Prostate gland (tissue), 2 donors: ENCODE results near the gene ECHDC1.

Experiments
- POLR2A ChIP-seq: fragments of 450-650 bp; IDR thresholded peaks from one replicate; pipeline ENCODE4 v1.6.1; 2016; ENCODE audit warnings: antibody characterized with exemption, mild to moderate bottlenecking
- POLR2AphosphoS5 ChIP-seq: sonication (generic); formaldehyde crosslinking; IDR thresholded peaks from one replicate; pipeline ENCODE4 v1.6.1; 2017; ENCODE audit warnings: antibody characterized with exemption
- TF ChIP-seq, protein P1 (sequence below), 4 experiments: fragments of 200-600 bp in 2 of 4; fragments of 450-650 bp in 2 of 4; sonication (generic) in 2 of 4; IDR thresholded peaks; 1 replicate in 3 of 4; 2 replicates in 1 of 4; pipeline ENCODE4 v1.5.1; 2016 to 2019; ENCODE audit warnings: antibody characterized with exemption in 4 of 4, mild to moderate bottlenecking in 2 of 4, moderate library complexity in 2 of 4

DNA sequence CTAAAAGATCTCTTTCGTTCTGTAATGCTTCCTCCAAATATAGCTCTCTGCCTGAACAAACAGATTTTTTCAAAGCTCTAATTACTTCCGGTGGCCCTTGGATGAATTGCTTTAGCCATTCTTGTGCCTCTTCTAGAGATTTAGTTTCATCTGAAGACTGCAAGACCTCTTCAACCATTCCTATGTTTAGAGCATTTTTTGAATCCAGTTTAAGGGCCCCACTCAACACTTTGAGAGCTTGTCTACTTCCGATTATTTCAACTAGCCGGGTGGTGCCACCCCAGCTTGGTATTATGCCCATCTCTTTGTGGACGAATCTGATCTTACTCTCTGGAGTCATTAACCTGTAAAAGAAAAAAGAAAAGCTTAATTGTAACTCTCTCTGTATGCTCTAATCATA, 53.5 kb downstream of the ECHDC1 start:
- TF ChIP-seq, protein P1, sequence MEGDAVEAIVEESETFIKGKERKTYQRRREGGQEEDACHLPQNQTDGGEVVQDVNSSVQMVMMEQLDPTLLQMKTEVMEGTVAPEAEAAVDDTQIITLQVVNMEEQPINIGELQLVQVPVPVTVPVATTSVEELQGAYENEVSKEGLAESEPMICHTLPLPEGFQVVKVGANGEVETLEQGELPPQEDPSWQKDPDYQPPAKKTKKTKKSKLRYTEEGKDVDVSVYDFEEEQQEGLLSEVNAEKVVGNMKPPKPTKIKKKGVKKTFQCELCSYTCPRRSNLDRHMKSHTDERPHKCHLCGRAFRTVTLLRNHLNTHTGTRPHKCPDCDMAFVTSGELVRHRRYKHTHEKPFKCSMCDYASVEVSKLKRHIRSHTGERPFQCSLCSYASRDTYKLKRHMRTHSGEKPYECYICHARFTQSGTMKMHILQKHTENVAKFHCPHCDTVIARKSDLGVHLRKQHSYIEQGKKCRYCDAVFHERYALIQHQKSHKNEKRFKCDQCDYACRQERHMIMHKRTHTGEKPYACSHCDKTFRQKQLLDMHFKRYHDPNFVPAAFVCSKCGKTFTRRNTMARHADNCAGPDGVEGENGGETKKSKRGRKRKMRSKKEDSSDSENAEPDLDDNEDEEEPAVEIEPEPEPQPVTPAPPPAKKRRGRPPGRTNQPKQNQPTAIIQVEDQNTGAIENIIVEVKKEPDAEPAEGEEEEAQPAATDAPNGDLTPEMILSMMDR (IDR thresholded peaks at IDR 0.05), result no peak
- no peak for TF ChIP-seq POLR2A
- TF ChIP-seq POLR2AphosphoS5, result no peak
